MM.1S (cell line): ENCODE measurements around the gene HIPK3.
A peak's percentile ranks its signal among the peaks of the same experiment; 100 is the strongest.

ENCODE experiments used
- DNase-seq: peaks from one replicate; pipeline ENCODE4 v3.0.0-alpha.2; 2015
- H2AFZ ChIP-seq: fragments of 300-600 bp; sonication (generic); 2 replicates; pipeline ENCODE4 v1.6.0; 2016; ENCODE audit warnings: antibody characterized with exemption, low read length
- H3F3A ChIP-seq: fragments of 300-600 bp; sonication (generic); 2 replicates; pipeline ENCODE4 v1.6.1; 2016; ENCODE audit warnings: mild to moderate bottlenecking, antibody characterized with exemption, low read length, moderate library complexity, mixed read lengths; ENCODE audit not compliant: insufficient read depth
- H3K27ac ChIP-seq: fragments of 300-600 bp; sonication (generic); 2 replicates; pipeline ENCODE4 v1.5.1; 2016; ENCODE audit warnings: mild to moderate bottlenecking, low read length
- H3K27me3 ChIP-seq: fragments of 300-600 bp; sonication (generic); replicated peaks from 2 replicates; pipeline ENCODE4 v1.6.0; 2016; ENCODE audit warnings: low read length; ENCODE audit not compliant: insufficient read depth
- H3K36me3 ChIP-seq: fragments of 300-600 bp; sonication (generic); replicated peaks from 2 replicates; pipeline ENCODE4 v1.6.1; 2016; ENCODE audit warnings: mild to moderate bottlenecking, low read length, mixed read lengths; ENCODE audit not compliant: insufficient read depth
- H3K4me1 ChIP-seq: fragments of 300-600 bp; sonication (generic); 2 replicates; pipeline ENCODE4 v1.6.1; 2016; ENCODE audit warnings: low read length, mixed read lengths
- H3K4me2 ChIP-seq: fragments of 300-600 bp; sonication (generic); 2 replicates; pipeline ENCODE4 v1.6.0; 2016; ENCODE audit warnings: low read depth, low read length
- H3K4me3 ChIP-seq: fragments of 300-600 bp; sonication (generic); 2 replicates; pipeline ENCODE4 v1.5.1; 2016; ENCODE audit warnings: low read length, mixed read lengths
- H3K79me2 ChIP-seq: fragments of 300-600 bp; sonication (generic); 2 replicates; pipeline ENCODE4 v1.6.1; 2016; ENCODE audit warnings: mixed run types, low read length, mixed read lengths
- H3K9ac ChIP-seq: fragments of 300-600 bp; sonication (generic); 2 replicates; pipeline ENCODE4 v1.6.1; 2016; ENCODE audit warnings: low read length, mixed read lengths
- H3K9me2 ChIP-seq: fragments of 300-600 bp; sonication (generic); replicated peaks from 2 replicates; pipeline ENCODE4 v1.6.1; 2016; ENCODE audit warnings: mild to moderate bottlenecking, low read length, mixed read lengths; ENCODE audit not compliant: insufficient read depth
- H3K9me3 ChIP-seq: fragments of 300-600 bp; sonication (generic); replicated peaks from 2 replicates; pipeline ENCODE4 v1.6.1; 2016; ENCODE audit warnings: mild to moderate bottlenecking, low read length, mixed read lengths; ENCODE audit not compliant: insufficient read depth
- H4K20me1 ChIP-seq: fragments of 300-600 bp; sonication (generic); 2 replicates; pipeline ENCODE4 v1.6.1; 2016; ENCODE audit warnings: mild to moderate bottlenecking, low read length, moderate library complexity, mixed read lengths; ENCODE audit not compliant: insufficient read depth
- EZH2 ChIP-seq: fragments of 300-600 bp; sonication (generic); optimal IDR thresholded peaks from 2 replicates; pipeline ENCODE3; 2017; ENCODE audit warnings: low read depth, mild to moderate bottlenecking, antibody characterized with exemption, low read length, mixed read lengths
- EZH2phosphoT487 ChIP-seq: fragments of 300-600 bp; sonication (generic); IDR thresholded peaks from 2 replicates; pipeline ENCODE4 v1.6.1; 2018; ENCODE audit warnings: antibody characterized with exemption, low read length
- TF ChIP-seq, protein P1 (sequence below): fragments of 300-600 bp; sonication (generic); IDR thresholded peaks from 2 replicates; pipeline ENCODE4 v1.5.1; 2016; ENCODE audit warnings: antibody characterized with exemption, low read length, mixed read lengths

Gene HIPK3

DNA sequence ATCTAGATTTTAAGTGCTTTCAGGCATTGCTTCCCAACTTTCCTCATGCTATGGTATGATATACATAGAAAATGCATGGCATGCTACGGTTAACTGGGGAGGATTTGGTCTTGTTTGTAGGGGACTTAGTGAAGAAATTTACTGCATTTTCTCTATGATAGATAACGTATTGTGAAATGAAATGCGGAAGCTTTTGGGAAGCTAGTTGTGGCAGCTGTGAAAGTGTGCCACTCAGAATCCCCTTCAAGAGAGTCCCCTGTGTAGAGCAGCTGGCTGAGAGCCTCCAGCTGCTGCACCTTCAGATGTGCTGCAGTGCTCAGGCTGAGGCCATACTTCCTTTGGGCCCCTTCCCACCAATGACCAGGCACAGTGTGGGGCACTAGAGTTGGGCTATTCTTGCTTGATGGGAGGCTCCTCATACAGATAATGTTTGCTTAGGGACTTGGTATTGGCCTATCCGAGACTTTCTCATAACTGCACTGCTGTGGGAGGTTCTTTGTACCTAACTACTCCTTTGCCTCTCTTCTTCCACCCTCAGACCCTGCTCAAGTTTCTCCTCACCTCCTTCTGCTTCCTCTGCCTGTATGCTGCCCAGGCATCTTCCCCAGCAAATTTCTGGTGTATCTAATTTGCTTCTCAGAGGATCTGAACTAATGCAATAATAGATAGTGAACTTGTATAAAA lies 67.3 kb downstream of the HIPK3 start:
- H3K79me2 ChIP-seq: peaks cover 61% of the 10 kb centered on the region
- H3K27ac ChIP-seq: no peak overlapping the region
- no peaks in the 10 kb centered on the region for H4K20me1 ChIP-seq
- no peaks in the 10 kb centered on the region for H3K27me3 ChIP-seq
- H3F3A ChIP-seq: no peaks in the 10 kb centered on the region
- no peak overlapping the region for H3K4me2 ChIP-seq
- no peak overlapping the region for H3K4me3 ChIP-seq
- H3K9ac ChIP-seq: no peak overlapping the region
- no peak overlapping the region for H2AFZ ChIP-seq
- no peak for TF ChIP-seq EZH2
- TF ChIP-seq, protein P1, sequence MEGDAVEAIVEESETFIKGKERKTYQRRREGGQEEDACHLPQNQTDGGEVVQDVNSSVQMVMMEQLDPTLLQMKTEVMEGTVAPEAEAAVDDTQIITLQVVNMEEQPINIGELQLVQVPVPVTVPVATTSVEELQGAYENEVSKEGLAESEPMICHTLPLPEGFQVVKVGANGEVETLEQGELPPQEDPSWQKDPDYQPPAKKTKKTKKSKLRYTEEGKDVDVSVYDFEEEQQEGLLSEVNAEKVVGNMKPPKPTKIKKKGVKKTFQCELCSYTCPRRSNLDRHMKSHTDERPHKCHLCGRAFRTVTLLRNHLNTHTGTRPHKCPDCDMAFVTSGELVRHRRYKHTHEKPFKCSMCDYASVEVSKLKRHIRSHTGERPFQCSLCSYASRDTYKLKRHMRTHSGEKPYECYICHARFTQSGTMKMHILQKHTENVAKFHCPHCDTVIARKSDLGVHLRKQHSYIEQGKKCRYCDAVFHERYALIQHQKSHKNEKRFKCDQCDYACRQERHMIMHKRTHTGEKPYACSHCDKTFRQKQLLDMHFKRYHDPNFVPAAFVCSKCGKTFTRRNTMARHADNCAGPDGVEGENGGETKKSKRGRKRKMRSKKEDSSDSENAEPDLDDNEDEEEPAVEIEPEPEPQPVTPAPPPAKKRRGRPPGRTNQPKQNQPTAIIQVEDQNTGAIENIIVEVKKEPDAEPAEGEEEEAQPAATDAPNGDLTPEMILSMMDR: no peak
- TF ChIP-seq EZH2phosphoT487: no peak
- H3K36me3 ChIP-seq: no peaks in the 10 kb centered on the region
- peaks cover 32% of the 10 kb centered on the region for H3K4me1 ChIP-seq
- H3K9me2 ChIP-seq: no peaks in the 10 kb centered on the region
- H3K9me3 ChIP-seq: no peaks in the 10 kb centered on the region
- no peak for DNase-seq

DNA sequence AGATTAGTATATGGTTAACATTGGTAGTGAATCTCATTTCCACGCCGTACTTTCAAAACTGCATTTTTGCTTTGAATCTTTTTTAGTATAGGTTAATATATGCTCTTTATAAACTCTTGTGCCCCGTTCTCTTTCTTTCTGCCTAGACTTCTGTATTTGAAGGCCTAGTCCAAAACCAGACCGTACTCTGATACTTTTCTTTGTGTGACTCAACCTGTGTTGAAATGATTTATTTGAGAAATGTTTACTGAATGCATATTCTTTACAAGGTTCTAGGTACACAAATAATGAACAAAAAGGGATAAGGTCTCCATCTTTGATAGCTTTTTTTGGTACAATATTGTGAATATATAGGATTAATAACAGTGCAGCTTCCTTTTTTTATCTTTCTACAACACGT lies 68.3 kb downstream of the HIPK3 start:
- H3F3A ChIP-seq: no peaks in the 10 kb centered on the region
- no peaks in the 10 kb centered on the region for H3K9me2 ChIP-seq
- H3K4me3 ChIP-seq: no peak overlapping the region
- TF ChIP-seq EZH2 (no peak), EZH2phosphoT487 (no peak)
- TF ChIP-seq, protein P1: no peak
- H3K79me2 ChIP-seq: peaks cover 54% of the 10 kb centered on the region
- no peak overlapping the region for H3K4me2 ChIP-seq
- no peaks in the 10 kb centered on the region for H3K27me3 ChIP-seq
- H3K4me1 ChIP-seq: peaks cover 22% of the 10 kb centered on the region
- H3K9me3 ChIP-seq: no peaks in the 10 kb centered on the region
- H3K36me3 ChIP-seq: no peaks in the 10 kb centered on the region
- H3K27ac ChIP-seq: no peak overlapping the region
- no peaks in the 10 kb centered on the region for H4K20me1 ChIP-seq
- H2AFZ ChIP-seq: no peak overlapping the region
- DNase-seq: no peak
- H3K9ac ChIP-seq: no peak overlapping the region

DNA sequence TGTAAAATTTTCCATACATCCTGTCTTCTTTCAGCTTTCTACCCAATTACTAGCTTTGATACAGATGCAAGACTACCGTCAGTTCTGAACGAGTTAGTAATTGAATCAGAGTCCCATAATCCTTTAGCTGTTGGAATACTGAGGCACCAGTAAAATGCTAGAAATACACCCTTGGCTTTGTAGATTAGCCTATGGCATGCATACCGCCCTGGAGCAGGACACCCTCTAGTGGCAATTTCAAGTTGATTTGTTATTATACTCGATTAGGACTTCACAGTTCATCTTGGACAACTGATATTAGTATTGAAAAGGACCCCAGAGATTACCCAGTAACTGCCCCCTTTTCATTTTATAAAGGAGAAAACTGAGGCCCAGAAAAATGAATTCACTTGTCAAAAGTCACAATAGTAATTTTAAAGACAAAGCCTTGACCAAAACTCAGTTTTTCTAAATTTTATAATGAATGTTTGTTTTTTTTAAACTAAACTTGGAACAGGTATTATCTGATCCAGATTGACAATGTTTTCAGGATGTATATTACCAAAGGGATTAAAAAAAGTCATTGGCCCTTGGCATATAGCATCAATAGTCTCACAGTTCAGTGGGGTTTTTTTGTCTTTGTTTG lies 72.6 kb downstream of the HIPK3 start:
- peak; percentile 65 for DNase-seq
- Histone ChIP-seq H3K27ac (no peak overlapping the region), H3F3A (no peaks in the 10 kb centered on the region), H3K4me2 (no peak overlapping the region), H3K36me3 (no peaks in the 10 kb centered on the region), H2AFZ (no peak overlapping the region), H3K9ac (no peak overlapping the region), H3K4me1 (peaks cover 11% of the 10 kb centered on the region), H4K20me1 (no peaks in the 10 kb centered on the region), H3K9me3 (no peaks in the 10 kb centered on the region), H3K9me2 (no peaks in the 10 kb centered on the region), H3K79me2 (peaks cover 31% of the 10 kb centered on the region), H3K4me3 (no peak overlapping the region), H3K27me3 (no peaks in the 10 kb centered on the region)
- TF ChIP-seq, protein P1: peak; percentile 73
- TF ChIP-seq EZH2: no peak
